Embryonic facial prominence (tissue), 1 donor: ENCODE results near the gene ASH1L.
A peak's percentile ranks its signal among the peaks of the same experiment; 100 is the strongest.
"Not testable (repeated sequence)": the region's sequence is repeated elsewhere in the genome, so short reads cannot be mapped to it uniquely, and the experiment has no call there.

Source experiments
- DNase-seq: peaks from one replicate; pipeline ENCODE4 v3.0.0-alpha.2; 2016; ENCODE audit errors: extremely low spot score

The ASH1L gene

GRCh38 chr1:155562581-155563376 lies at the start of gene ASH1L:
Gene ASH1L, minus strand, starts transcription at chr1:155562803. Its CDS starts 41,284 bp downstream, at chr1:155521519.
- DNase-seq, result peak; percentile 67

- not testable (repeated sequence) for DNase-seq
Measured at GRCh38 chr1:155610257-155610647, 47.6 kb upstream of the ASH1L start.

GRCh38 chr1:155609515-155610256 lies 47.1 kb upstream of the ASH1L start, which contains the start of gene MSTO1:
Gene MSTO1, plus strand, starts transcription at chr1:155610218. Its CDS starts 31 bp downstream, at chr1:155610249.
- DNase-seq, result peak; percentile 91

GRCh38 chr1:155608888-155609225 lies 46.3 kb upstream of the ASH1L start:
- DNase-seq, result no peak

- no peak for DNase-seq
Measured at GRCh38 chr1:155607708-155608107, 45.1 kb upstream of the ASH1L start.

GRCh38 chr1:155599828-155600572 lies 37.4 kb upstream of the ASH1L start:
- not testable (repeated sequence) for DNase-seq

GRCh38 chr1:155598842-155599331 lies 36.3 kb upstream of the ASH1L start:
- DNase-seq, result no peak

GRCh38 chr1:155596864-155597263 lies 34.3 kb upstream of the ASH1L start:
- no peak for DNase-seq

- DNase-seq, result not testable (repeated sequence)
Measured at GRCh38 chr1:155595877-155596474, 33.4 kb upstream of the ASH1L start.

GRCh38 chr1:155591770-155592169 lies 29.2 kb upstream of the ASH1L start:
- peak; percentile 23 for DNase-seq

GRCh38 chr1:155590516-155591247 lies 28.1 kb upstream of the ASH1L start:
- DNase-seq, result not testable (repeated sequence)

GRCh38 chr1:155589282-155589681 lies 26.7 kb upstream of the ASH1L start:
- DNase-seq, result not testable (repeated sequence)

GRCh38 chr1:155583846-155584245 lies 21.2 kb upstream of the ASH1L start:
- not testable (repeated sequence) for DNase-seq

GRCh38 chr1:155575608-155576007 lies 13.0 kb upstream of the ASH1L start:
- DNase-seq, result not testable (repeated sequence)

- no peak for DNase-seq
Measured at GRCh38 chr1:155574077-155574476, 11.5 kb upstream of the ASH1L start.

GRCh38 chr1:155570593-155570990 lies 8.0 kb upstream of the ASH1L start:
- DNase-seq, result no peak

- DNase-seq, result no peak
Measured at GRCh38 chr1:155569988-155570592, 7.5 kb upstream of the ASH1L start.

- DNase-seq, result not testable (repeated sequence)
Measured at GRCh38 chr1:155563377-155564022, 897 bp upstream of the ASH1L start.

- DNase-seq, result peak; percentile 47
Measured at GRCh38 chr1:155561779-155562580, 623 bp downstream of the ASH1L start.
